SK-N-MC (cell line): ENCODE data around the gene CACNB1.
A peak's percentile ranks its signal among the peaks of the same experiment; 100 is the strongest.

ENCODE experiments used
- DNase-seq: peaks from one replicate; pipeline ENCODE4 v3.0.0-alpha.2; 2011; ENCODE audit warnings: low read depth, low spot score
- H3K27ac ChIP-seq: fragments of 200-600 bp; sonication (generic); 2 replicates; pipeline ENCODE4 v1.5.1; 2016; ENCODE audit warnings: mixed run types
- H3K36me3 ChIP-seq: fragments of 200-600 bp; sonication (generic); 2 replicates; pipeline ENCODE4 v1.6.1; 2017; ENCODE audit warnings: antibody characterized with exemption, low read length, mixed read lengths; ENCODE audit not compliant: insufficient read depth
- H3K4me3 ChIP-seq: fragments of 200-600 bp; sonication (generic); 2 replicates; pipeline ENCODE4 v1.5.1; 2016
- H3K9ac ChIP-seq: fragments of 200-600 bp; sonication (generic); 2 replicates; pipeline ENCODE4 v1.8.0; 2017; ENCODE audit warnings: mixed run types, mixed read lengths; ENCODE audit not compliant: insufficient read length
- H3K9me3 ChIP-seq: fragments of 200-600 bp; sonication (generic); 2 replicates; pipeline ENCODE4 v1.6.1; 2017; ENCODE audit warnings: low read depth, mild to moderate bottlenecking, antibody characterized with exemption, low read length, moderate library complexity, mixed read lengths
- EZH2 ChIP-seq: fragments of 200-600 bp; sonication (generic); IDR thresholded peaks from one replicate; pipeline ENCODE4 v1.6.1; 2017; ENCODE audit warnings: antibody characterized with exemption
- FOXP2 ChIP-seq: optimal IDR thresholded peaks from 2 replicates; pipeline ENCODE3; 2011; ENCODE audit warnings: mild to moderate bottlenecking, moderate library complexity; ENCODE audit not compliant: insufficient read depth; ENCODE audit errors: extremely low read length, control extremely low read depth
- POLR2AphosphoS5 ChIP-seq: IDR thresholded peaks from 2 replicates; pipeline ENCODE4 v1.6.1; 2012; ENCODE audit warnings: mild to moderate bottlenecking, low read depth, low read length, borderline replicate concordance

CACNB1 gene

GRCh38 chr17:39155654-39156053 lies 41.8 kb downstream of the CACNB1 start:
- Histone ChIP-seq H3K9me3 (no peaks in the 10 kb centered on the region), H3K27ac (no peak overlapping the region), H3K4me3 (no peak overlapping the region), H3K36me3 (no peaks in the 10 kb centered on the region), H3K9ac (no peak overlapping the region)
- no peak for DNase-seq
- TF ChIP-seq FOXP2, result no peak
- no peak for TF ChIP-seq EZH2
- no peak for TF ChIP-seq POLR2AphosphoS5

GRCh38 chr17:39153599-39154051 lies 43.8 kb downstream of the CACNB1 start:
- DNase-seq, result peak; percentile 77
- TF ChIP-seq FOXP2, result no peak
- peak overlapping the region; percentile 75 for H3K9ac ChIP-seq
- H3K9me3 ChIP-seq, result no peaks in the 10 kb centered on the region
- peak overlapping the region; percentile 95 for H3K4me3 ChIP-seq
- peak overlapping the region; percentile 62 for H3K27ac ChIP-seq
- no peaks in the 10 kb centered on the region for H3K36me3 ChIP-seq

GRCh38 chr17:39151943-39152818 lies 45.3 kb downstream of the CACNB1 start:
- TF ChIP-seq POLR2AphosphoS5 (no peak), FOXP2 (no peak), EZH2 (no peak)
- peak; percentile 18 for DNase-seq
- Histone ChIP-seq H3K36me3 (no peaks in the 10 kb centered on the region), H3K9me3 (no peaks in the 10 kb centered on the region), H3K9ac (no peak overlapping the region), H3K4me3 (peak overlapping the region; percentile 95), H3K27ac (no peak overlapping the region)

GRCh38 chr17:39151150-39151942 lies 46.1 kb downstream of the CACNB1 start, which contains the start of gene PLXDC1:
Gene PLXDC1 (minus strand): TSS chr17:39151637. CDS start chr17:39151437, 200 bp downstream.
- H3K9ac ChIP-seq, result no peak within 1 kb of the TSS
- no peak within 1 kb of the TSS for H3K27ac ChIP-seq

GRCh38 chr17:39150795-39151149 lies 46.7 kb downstream of the CACNB1 start:
- Histone ChIP-seq H3K27ac (no peak overlapping the region), H3K9ac (no peak overlapping the region), H3K36me3 (no peaks in the 10 kb centered on the region), H3K4me3 (no peak overlapping the region), H3K9me3 (no peaks in the 10 kb centered on the region)
- no peak for TF ChIP-seq FOXP2
- TF ChIP-seq POLR2AphosphoS5, result no peak
- TF ChIP-seq EZH2, result no peak
- no peak for DNase-seq

More at GRCh38 chr17:39151150-39151942, 46.1 kb downstream of the CACNB1 start, which contains the start of gene PLXDC1:
- Histone ChIP-seq H3K4me3 (peak within 1 kb of the TSS; percentile 95), H3K36me3 (no peaks in the 10 kb centered on the region), H3K9me3 (no peaks in the 10 kb centered on the region)
- DNase-seq, result no peak
- TF ChIP-seq POLR2AphosphoS5, result no peak
- no peak for TF ChIP-seq EZH2
- no peak for TF ChIP-seq FOXP2

GRCh38 chr17:39150104-39150634 lies 47.3 kb downstream of the CACNB1 start:
- H3K9ac ChIP-seq, result no peak overlapping the region

GRCh38 chr17:39147221-39148185 lies 50.0 kb downstream of the CACNB1 start:
- TF ChIP-seq FOXP2 (no peak), EZH2 (no peak), POLR2AphosphoS5 (no peak)
- DNase-seq, result no peak
- H3K27ac ChIP-seq, result no peak overlapping the region
- H3K36me3 ChIP-seq, result no peaks in the 10 kb centered on the region
- H3K4me3 ChIP-seq, result no peak overlapping the region
- H3K9me3 ChIP-seq, result no peaks in the 10 kb centered on the region
- no peak overlapping the region for H3K9ac ChIP-seq

More at GRCh38 chr17:39150104-39150634, 47.3 kb downstream of the CACNB1 start:
- no peaks in the 10 kb centered on the region for H3K9me3 ChIP-seq
- DNase-seq, result no peak
- no peaks in the 10 kb centered on the region for H3K36me3 ChIP-seq
- TF ChIP-seq FOXP2 (no peak), POLR2AphosphoS5 (no peak), EZH2 (no peak)
- H3K4me3 ChIP-seq, result no peak overlapping the region
- H3K27ac ChIP-seq, result no peak overlapping the region

GRCh38 chr17:39146273-39146672 lies 51.2 kb downstream of the CACNB1 start:
- Histone ChIP-seq H3K36me3 (no peaks in the 10 kb centered on the region), H3K9me3 (no peaks in the 10 kb centered on the region), H3K4me3 (no peak overlapping the region), H3K9ac (no peak overlapping the region), H3K27ac (no peak overlapping the region)
- no peak for DNase-seq
- no peak for TF ChIP-seq FOXP2
